ENCODE results near the gene UBE2G1. TPM values are rescaled to one million over a fixed set of nuclear protein-coding genes. Genes with fewer than 3 reads are reported as not detected.

The UBE2G1 gene
- total and polyA plus RNA-seq, 2 of the 13 experiments (the other 11 are each of a cell fraction or from before 2014, with no cell fraction given): 27.9 to 42.6 TPM

DNA sequence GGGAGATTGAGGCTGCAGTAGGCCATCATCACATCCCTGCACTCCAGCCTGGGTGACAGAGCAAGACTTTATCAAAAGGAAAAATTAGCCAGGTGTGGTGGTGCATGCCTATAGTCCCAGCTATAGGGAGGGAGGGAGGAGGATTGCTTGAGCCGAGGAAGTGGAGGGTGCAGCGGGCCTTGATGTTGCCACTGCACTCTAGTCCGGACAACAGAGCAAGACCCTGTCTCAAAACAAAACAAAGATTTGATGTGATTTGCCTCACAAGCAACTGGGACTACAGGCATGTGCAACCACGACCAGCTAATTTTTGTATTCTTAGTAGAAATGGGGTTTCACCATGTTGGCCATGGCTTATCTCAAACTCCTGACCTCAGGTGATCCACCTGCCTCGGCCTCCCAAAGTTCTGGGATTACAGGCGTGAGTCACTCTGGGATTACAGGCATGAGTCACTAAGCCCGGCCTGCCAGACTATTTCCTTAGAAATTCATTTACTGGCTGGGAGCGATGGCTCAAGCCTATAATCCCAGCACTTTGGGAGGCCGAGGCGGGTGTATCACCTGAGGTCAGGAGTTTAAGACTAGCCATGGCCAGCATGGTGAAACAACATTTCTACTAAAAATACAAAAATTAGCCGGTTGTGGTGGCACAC lies 11.5 kb downstream of the UBE2G1 start:
- in situ Hi-C loops (cut with HindIII; ENCODE audit: extremely low pct_ligation_motif_present, low pct_unique_long_range_greater_than_20kb) (no loop called here), intact Hi-C loops (cut with micrococcal nuclease; ENCODE audit: unreplicated experiment) (no loop called here)
- no peak overlapping the region for H3K4me3 ChIP-seq (replicated peaks in 1 of 3; ENCODE audit: insufficient read depth in 1 of 3, low read depth in 2 of 3, low read length in 3 of 3)
- ATAC-seq: no peak
- no peaks in the 10 kb centered on the region for H3K36me3 ChIP-seq (replicated peaks in 1 of 2; ENCODE audit: control insufficient read depth in 1 of 2, insufficient read depth in 2 of 2, low read length in 2 of 2)
- H3K9ac ChIP-seq (ENCODE audit: insufficient read depth, low read depth, low read length): no peak overlapping the region
- no peak for DNase-seq (ENCODE audit: low spot score)
- H4K20me1 ChIP-seq (ENCODE audit: insufficient read depth, low read length): peaks cover 34% of the 10 kb centered on the region
- H3K4me2 ChIP-seq (ENCODE audit: low read depth, low read length): no peak overlapping the region
- no peak overlapping the region for H3K27ac ChIP-seq (ENCODE audit: extremely low read length, insufficient read depth, low read length)
- no peak for FAIRE-seq
- no peaks in the 10 kb centered on the region for H3K9me3 ChIP-seq (ENCODE audit: low read length)
- no TSS peak for BruUV-seq (replicated peaks)
- H3K79me2 ChIP-seq (ENCODE audit: insufficient read depth, low read length): peaks cover 83% of the 10 kb centered on the region
- WGBS (ENCODE audit: low lambda C conversion rate): 91% methylated on average over 9 of the region's 11 CpGs
- CTCF ChIA-PET (ENCODE audit: low intra/inter-chr PET ratio, low total read pairs): no interaction called here
- TF ChIP-seq, protein P1, sequence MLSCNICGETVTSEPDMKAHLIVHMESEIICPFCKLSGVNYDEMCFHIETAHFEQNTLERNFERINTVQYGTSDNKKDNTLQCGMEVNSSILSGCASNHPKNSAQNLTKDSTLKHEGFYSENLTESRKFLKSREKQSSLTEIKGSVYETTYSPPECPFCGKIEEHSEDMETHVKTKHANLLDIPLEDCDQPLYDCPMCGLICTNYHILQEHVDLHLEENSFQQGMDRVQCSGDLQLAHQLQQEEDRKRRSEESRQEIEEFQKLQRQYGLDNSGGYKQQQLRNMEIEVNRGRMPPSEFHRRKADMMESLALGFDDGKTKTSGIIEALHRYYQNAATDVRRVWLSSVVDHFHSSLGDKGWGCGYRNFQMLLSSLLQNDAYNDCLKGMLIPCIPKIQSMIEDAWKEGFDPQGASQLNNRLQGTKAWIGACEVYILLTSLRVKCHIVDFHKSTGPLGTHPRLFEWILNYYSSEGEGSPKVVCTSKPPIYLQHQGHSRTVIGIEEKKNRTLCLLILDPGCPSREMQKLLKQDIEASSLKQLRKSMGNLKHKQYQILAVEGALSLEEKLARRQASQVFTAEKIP (CRISPR knock-in tag; IDR thresholded peaks at IDR 0.05; ENCODE audit: borderline replicate concordance): no peak
- TF ChIP-seq ZNF3 (CRISPR knock-in tag; IDR thresholded peaks at IDR 0.05) (no peak), STAT5B (CRISPR knock-in tag; IDR thresholded peaks at IDR 0.05) (no peak), BCL6 (CRISPR knock-in tag; IDR thresholded peaks at IDR 0.05) (no peak), HMG20B (CRISPR knock-in tag; conservative IDR thresholded peaks at IDR 0.05) (no peak), ZNF737 (CRISPR knock-in tag; IDR thresholded peaks at IDR 0.05; ENCODE audit: borderline replicate concordance) (no peak), KAT7 (CRISPR knock-in tag; IDR thresholded peaks at IDR 0.05; ENCODE audit: borderline replicate concordance) (no peak), HOXA7 (CRISPR knock-in tag; IDR thresholded peaks at IDR 0.05) (no peak), CEBPB (IDR thresholded peaks at IDR 0.05; ENCODE audit: borderline replicate concordance, low read depth, low read length) (no peak), ZNF501 (CRISPR knock-in tag; IDR thresholded peaks at IDR 0.05) (no peak), ZNF383 (CRISPR knock-in tag; IDR thresholded peaks at IDR 0.05; ENCODE audit: borderline replicate concordance) (no peak), GPN1 (CRISPR knock-in tag; IDR thresholded peaks at IDR 0.05; ENCODE audit: borderline replicate concordance) (no peak), ZNF790 (CRISPR knock-in tag; IDR thresholded peaks at IDR 0.05; ENCODE audit: borderline replicate concordance) (no peak)
- TF ChIP-seq, protein P2, sequence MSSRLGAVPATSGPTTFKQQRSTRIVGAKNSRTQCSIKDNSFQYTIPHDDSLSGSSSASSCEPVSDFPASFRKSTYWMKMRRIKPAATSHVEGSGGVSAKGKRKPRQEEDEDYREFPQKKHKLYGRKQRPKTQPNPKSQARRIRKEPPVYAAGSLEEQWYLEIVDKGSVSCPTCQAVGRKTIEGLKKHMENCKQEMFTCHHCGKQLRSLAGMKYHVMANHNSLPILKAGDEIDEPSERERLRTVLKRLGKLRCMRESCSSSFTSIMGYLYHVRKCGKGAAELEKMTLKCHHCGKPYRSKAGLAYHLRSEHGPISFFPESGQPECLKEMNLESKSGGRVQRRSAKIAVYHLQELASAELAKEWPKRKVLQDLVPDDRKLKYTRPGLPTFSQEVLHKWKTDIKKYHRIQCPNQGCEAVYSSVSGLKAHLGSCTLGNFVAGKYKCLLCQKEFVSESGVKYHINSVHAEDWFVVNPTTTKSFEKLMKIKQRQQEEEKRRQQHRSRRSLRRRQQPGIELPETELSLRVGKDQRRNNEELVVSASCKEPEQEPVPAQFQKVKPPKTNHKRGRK (CRISPR knock-in tag; IDR thresholded peaks at IDR 0.05): no peak
- TF ChIP-seq, protein P3, sequence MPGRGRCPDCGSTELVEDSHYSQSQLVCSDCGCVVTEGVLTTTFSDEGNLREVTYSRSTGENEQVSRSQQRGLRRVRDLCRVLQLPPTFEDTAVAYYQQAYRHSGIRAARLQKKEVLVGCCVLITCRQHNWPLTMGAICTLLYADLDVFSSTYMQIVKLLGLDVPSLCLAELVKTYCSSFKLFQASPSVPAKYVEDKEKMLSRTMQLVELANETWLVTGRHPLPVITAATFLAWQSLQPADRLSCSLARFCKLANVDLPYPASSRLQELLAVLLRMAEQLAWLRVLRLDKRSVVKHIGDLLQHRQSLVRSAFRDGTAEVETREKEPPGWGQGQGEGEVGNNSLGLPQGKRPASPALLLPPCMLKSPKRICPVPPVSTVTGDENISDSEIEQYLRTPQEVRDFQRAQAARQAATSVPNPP (CRISPR knock-in tag; IDR thresholded peaks at IDR 0.05): no peak
- TF ChIP-seq, protein P4, sequence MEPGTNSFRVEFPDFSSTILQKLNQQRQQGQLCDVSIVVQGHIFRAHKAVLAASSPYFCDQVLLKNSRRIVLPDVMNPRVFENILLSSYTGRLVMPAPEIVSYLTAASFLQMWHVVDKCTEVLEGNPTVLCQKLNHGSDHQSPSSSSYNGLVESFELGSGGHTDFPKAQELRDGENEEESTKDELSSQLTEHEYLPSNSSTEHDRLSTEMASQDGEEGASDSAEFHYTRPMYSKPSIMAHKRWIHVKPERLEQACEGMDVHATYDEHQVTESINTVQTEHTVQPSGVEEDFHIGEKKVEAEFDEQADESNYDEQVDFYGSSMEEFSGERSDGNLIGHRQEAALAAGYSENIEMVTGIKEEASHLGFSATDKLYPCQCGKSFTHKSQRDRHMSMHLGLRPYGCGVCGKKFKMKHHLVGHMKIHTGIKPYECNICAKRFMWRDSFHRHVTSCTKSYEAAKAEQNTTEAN (CRISPR knock-in tag; conservative IDR thresholded peaks at IDR 0.05): no peak
- TF ChIP-seq, protein P5, sequence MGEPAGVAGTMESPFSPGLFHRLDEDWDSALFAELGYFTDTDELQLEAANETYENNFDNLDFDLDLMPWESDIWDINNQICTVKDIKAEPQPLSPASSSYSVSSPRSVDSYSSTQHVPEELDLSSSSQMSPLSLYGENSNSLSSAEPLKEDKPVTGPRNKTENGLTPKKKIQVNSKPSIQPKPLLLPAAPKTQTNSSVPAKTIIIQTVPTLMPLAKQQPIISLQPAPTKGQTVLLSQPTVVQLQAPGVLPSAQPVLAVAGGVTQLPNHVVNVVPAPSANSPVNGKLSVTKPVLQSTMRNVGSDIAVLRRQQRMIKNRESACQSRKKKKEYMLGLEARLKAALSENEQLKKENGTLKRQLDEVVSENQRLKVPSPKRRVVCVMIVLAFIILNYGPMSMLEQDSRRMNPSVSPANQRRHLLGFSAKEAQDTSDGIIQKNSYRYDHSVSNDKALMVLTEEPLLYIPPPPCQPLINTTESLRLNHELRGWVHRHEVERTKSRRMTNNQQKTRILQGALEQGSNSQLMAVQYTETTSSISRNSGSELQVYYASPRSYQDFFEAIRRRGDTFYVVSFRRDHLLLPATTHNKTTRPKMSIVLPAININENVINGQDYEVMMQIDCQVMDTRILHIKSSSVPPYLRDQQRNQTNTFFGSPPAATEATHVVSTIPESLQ (CRISPR knock-in tag; conservative IDR thresholded peaks at IDR 0.05): no peak
- POLR2A ChIA-PET: no interaction called here
- H2AFZ ChIP-seq (ENCODE audit: low read length): no peak overlapping the region
- no peaks in the 10 kb centered on the region for H3K4me1 ChIP-seq (ENCODE audit: insufficient read depth, low read length)
- H3K27me3 ChIP-seq (ENCODE audit: control insufficient read depth in 1 of 2, insufficient read depth in 2 of 2, low read length in 2 of 2): no peaks in the 10 kb centered on the region

Data from HepG2 (cell line).